Spleen (tissue), 7 donors: Measurements from ENCODE around the gene YLPM1.

Experiments
- POLR2A ChIP-seq, 3 donors: fragments of 450-650 bp; IDR thresholded peaks; one replicate each; pipeline ENCODE4 v1.5.1; 2017; ENCODE audit warnings: antibody characterized with exemption in 3 of 3, mild to moderate bottlenecking in 1 of 3
- TF ChIP-seq, protein P1 (sequence below), 11 experiments: fragments of 200-600 bp in 7 of 11; fragments of 450-650 bp in 4 of 11; sonication (generic) in 4 of 11; IDR thresholded peaks in 8 of 11; conservative IDR thresholded peaks in 3 of 11; 1 replicate in 7 of 11; 2 replicates in 4 of 11; pipeline versions ENCODE4 v1.4.0 to v1.8.0; 2016 to 2021; ENCODE audit warnings: antibody characterized with exemption in 11 of 11, inconsistent platforms in 4 of 11, mild to moderate bottlenecking in 1 of 11
- donor health status: DM: no; HTN: no; CAD: no; lungs with moderate emphysema.
- donor health status: DM: no; HTN: no; CAD: no.
- donor health status: DM: no; HTN: no; CAD: no.

DNA sequence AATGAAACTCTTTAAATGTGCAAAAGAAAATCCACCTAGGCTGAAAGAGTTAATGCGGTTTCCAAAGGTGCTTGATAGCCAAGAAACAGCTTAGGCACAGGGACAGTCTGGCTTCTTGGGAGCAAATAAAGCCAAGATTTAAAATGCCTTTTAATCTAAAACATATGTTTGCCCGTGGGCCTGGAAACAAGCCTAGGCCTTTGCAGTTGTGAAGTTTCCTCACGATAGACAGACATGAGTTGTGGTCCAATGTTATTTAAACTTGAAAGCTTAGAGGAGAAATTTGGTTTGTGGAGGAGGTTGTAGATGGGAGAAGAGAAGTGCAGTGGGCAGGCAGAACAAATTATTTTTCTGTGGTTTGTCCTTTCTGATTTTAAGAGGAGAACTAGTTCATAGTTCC lies 83.1 kb downstream of the YLPM1 start:
- TF ChIP-seq, protein P1, sequence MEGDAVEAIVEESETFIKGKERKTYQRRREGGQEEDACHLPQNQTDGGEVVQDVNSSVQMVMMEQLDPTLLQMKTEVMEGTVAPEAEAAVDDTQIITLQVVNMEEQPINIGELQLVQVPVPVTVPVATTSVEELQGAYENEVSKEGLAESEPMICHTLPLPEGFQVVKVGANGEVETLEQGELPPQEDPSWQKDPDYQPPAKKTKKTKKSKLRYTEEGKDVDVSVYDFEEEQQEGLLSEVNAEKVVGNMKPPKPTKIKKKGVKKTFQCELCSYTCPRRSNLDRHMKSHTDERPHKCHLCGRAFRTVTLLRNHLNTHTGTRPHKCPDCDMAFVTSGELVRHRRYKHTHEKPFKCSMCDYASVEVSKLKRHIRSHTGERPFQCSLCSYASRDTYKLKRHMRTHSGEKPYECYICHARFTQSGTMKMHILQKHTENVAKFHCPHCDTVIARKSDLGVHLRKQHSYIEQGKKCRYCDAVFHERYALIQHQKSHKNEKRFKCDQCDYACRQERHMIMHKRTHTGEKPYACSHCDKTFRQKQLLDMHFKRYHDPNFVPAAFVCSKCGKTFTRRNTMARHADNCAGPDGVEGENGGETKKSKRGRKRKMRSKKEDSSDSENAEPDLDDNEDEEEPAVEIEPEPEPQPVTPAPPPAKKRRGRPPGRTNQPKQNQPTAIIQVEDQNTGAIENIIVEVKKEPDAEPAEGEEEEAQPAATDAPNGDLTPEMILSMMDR (IDR thresholded peaks at IDR 0.05 in 8 of 11, conservative IDR thresholded peaks at IDR 0.05 in 3 of 11): no peak
- TF ChIP-seq POLR2A (IDR thresholded peaks at IDR 0.05): no peak
